Measurements from ENCODE around the gene NVL. TPM values are rescaled to one million over a fixed set of nuclear protein-coding genes. Genes with fewer than 3 reads are reported as not detected.
A peak's percentile ranks its signal among the peaks of the same experiment; 100 is the strongest.

NVL gene
- total and polyA plus RNA-seq, 2 donors (not counting 3 experiments of a cell fraction or from before 2014, with no cell fraction given) = 16.7 to 30.3 TPM

DNA sequence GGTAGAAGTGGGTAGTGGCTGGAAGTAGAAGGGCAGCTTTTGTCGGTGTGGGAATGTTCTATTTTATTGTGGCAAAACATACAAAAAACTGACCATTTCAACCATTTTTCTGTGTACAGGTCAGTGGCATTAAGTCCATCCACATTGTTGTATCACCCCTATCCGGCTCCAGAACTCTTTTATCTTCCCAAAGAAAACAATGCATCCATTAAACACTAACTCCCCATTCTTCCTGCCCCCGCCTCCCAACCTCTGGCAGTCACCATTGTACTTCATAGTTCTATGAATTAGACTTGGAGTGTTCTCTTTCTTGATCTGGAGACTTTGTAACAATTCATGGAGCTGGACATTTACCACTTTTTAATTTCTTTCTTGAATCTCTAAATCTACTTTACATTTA lies 91.2 kb downstream of the NVL start:
- no TSS peak for BruUV-seq (replicated peaks)
- dilution Hi-C loops (cut with MboI; ENCODE audit: extremely low pct_ligation_motif_present, low sequenced_read_pairs) = no loop called here
- CTCF ChIA-PET = no interaction called here

More for the DNA sequence above, 91.2 kb downstream of the NVL start:
- Histone ChIP-seq H3K9me3 (replicated peaks; ENCODE audit: control insufficient read depth, insufficient read depth, low read length) (no peaks in the 10 kb centered on the region), H3K4me1 (ENCODE audit: control insufficient read depth, extremely low read depth, insufficient read depth, low read length) (no peaks in the 10 kb centered on the region), H3K4me3 (replicated peaks in 1 of 3; ENCODE audit: insufficient read depth in 1 of 3, low read depth in 1 of 3, low read length in 3 of 3) (no peak overlapping the region), H3K27me3 (ENCODE audit: control insufficient read depth in 2 of 2, insufficient read depth in 2 of 2, low read length in 2 of 2) (no peaks in the 10 kb centered on the region), H3K36me3 (ENCODE audit: control insufficient read depth in 2 of 2, extremely low read depth in 1 of 2, insufficient read depth in 2 of 2, low read length in 2 of 2) (peaks cover 4 to 8% of the 10 kb centered on the region in 2 experiments), H3K9ac (replicated peaks; ENCODE audit: extremely low read depth, insufficient read depth, low read length) (no peak overlapping the region), H3K79me2 (ENCODE audit: control insufficient read depth, insufficient read depth, low read length) (no peaks in the 10 kb centered on the region), H3K9me1 (replicated peaks; ENCODE audit: control insufficient read depth, extremely low read depth, insufficient read depth, low read length) (no peaks in the 10 kb centered on the region), H4K20me1 (replicated peaks; ENCODE audit: control insufficient read depth, extremely low read depth, insufficient read depth, low read length) (no peaks in the 10 kb centered on the region), H2AFZ (ENCODE audit: low read depth, low read length) (no peak overlapping the region), H3K27ac (ENCODE audit: insufficient read depth, low read depth, low read length) (no peak overlapping the region), H3K4me2 (ENCODE audit: insufficient read depth, low read length) (no peak overlapping the region)
- peak; percentile 44 for FAIRE-seq
- intact Hi-C loops (cut with micrococcal nuclease) = no loop called here
- POLR2A ChIA-PET = no interaction called here
- DNase-seq (ENCODE audit: low read depth, low spot score) = no peak
- TF ChIP-seq CTCF (IDR thresholded peaks at IDR 0.05; ENCODE audit: extremely low read depth in 1 of 2, insufficient read depth in 1 of 2, low read depth in 1 of 2, low read length in 2 of 2) = no peak
- no peak for TF ChIP-seq MYC (IDR thresholded peaks at IDR 0.05; ENCODE audit: low read depth, low read length)
- TF ChIP-seq, protein P1, sequence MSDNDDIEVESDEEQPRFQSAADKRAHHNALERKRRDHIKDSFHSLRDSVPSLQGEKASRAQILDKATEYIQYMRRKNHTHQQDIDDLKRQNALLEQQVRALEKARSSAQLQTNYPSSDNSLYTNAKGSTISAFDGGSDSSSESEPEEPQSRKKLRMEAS (IDR thresholded peaks at IDR 0.05; ENCODE audit: insufficient read depth, insufficient read length) = no peak
- no peak for TF ChIP-seq JUN (IDR thresholded peaks at IDR 0.05; ENCODE audit: borderline replicate concordance, insufficient read depth, insufficient read length, low read depth)
- TF ChIP-seq EZH2 (IDR thresholded peaks at IDR 0.05; ENCODE audit: borderline replicate concordance, low read depth, low read length, severe bottlenecking) = no peak
- TF ChIP-seq FOS (IDR thresholded peaks at IDR 0.05; ENCODE audit: borderline replicate concordance, insufficient read depth, low read length) = no peak
- TF ChIP-seq POLR2AphosphoS5 (IDR thresholded peaks at IDR 0.05; ENCODE audit: insufficient read depth, low read depth, low read length) = no peak
- TF ChIP-seq GATA2 (IDR thresholded peaks at IDR 0.05; ENCODE audit: insufficient read depth, insufficient read length, low read depth, low read length) = no peak
- no peak for TF ChIP-seq POLR2A (IDR thresholded peaks at IDR 0.05; ENCODE audit: low read depth, low read length)

All from endothelial cell of umbilical vein (primary cell).